Keratinocyte (primary cell): Measurements from ENCODE around the gene TIMD4. TPM values are rescaled to one million over a fixed set of nuclear protein-coding genes. Genes with fewer than 3 reads are reported as not detected.

ENCODE experiments used
- DNase-seq: peaks from one replicate; pipeline ENCODE4 v3.0.0-alpha.2; 2011; ENCODE audit warnings: low read depth, missing footprints, low spot score
- FAIRE-seq: peaks from 2 replicates; lab custom pipeline; 2011; peaks lifted over from hg19 to GRCh38; lab: Jason Lieb, UNC
- H2AFZ ChIP-seq: 2 replicates; pipeline ENCODE4 v1.6.0; 2012; ENCODE audit warnings: low read length, control low read depth, inconsistent platforms; ENCODE audit not compliant: control insufficient read depth
- H3K27ac ChIP-seq: 2 replicates; pipeline ENCODE4 v1.5.1; 2011; ENCODE audit warnings: low read length; ENCODE audit not compliant: control insufficient read depth, insufficient read depth
- H3K27me3 ChIP-seq: 3 replicates; pipeline ENCODE4 v1.6.0; 2011; ENCODE audit warnings: low read length; ENCODE audit not compliant: control insufficient read depth, insufficient read depth; ENCODE audit errors: extremely low read depth
- H3K36me3 ChIP-seq, 2 experiments: 2 replicates in 1 of 2; 3 replicates in 1 of 2; pipeline ENCODE4 v1.5.1; 2011; ENCODE audit warnings: low read length in 2 of 2, mild to moderate bottlenecking in 1 of 2; ENCODE audit not compliant: control insufficient read depth in 2 of 2, insufficient read depth in 2 of 2; ENCODE audit errors: extremely low read depth in 1 of 2
- H3K4me1 ChIP-seq: 3 replicates; pipeline ENCODE4 v1.5.1; 2011; ENCODE audit warnings: low read length; ENCODE audit not compliant: control insufficient read depth, insufficient read depth; ENCODE audit errors: extremely low read depth
- H3K4me2 ChIP-seq: 3 replicates; pipeline ENCODE4 v1.6.0; 2011; ENCODE audit warnings: low read depth, low read length; ENCODE audit not compliant: control insufficient read depth, insufficient read depth; ENCODE audit errors: extremely low read depth
- H3K4me3 ChIP-seq, 3 experiments: fragments of 200-600 bp in 1 of 3; sonication (generic) in 1 of 3; 2 replicates in 2 of 3; 3 replicates in 1 of 3; pipeline ENCODE4 v1.5.1; 2011 to 2016; ENCODE audit warnings: low read length in 3 of 3, mild to moderate bottlenecking in 3 of 3, control low read depth in 2 of 3, inconsistent platforms in 1 of 3, low read depth in 1 of 3, mixed read lengths in 1 of 3, mixed run types in 1 of 3, moderate library complexity in 1 of 3; ENCODE audit not compliant: control insufficient read depth in 2 of 3, insufficient read depth in 2 of 3; ENCODE audit errors: extremely low read depth in 1 of 3
- H3K79me2 ChIP-seq: 2 replicates; pipeline ENCODE4 v1.6.0; 2012; ENCODE audit warnings: low read length; ENCODE audit not compliant: control insufficient read depth, insufficient read depth
- H3K9ac ChIP-seq: 3 replicates; pipeline ENCODE4 v1.6.0; 2011; ENCODE audit warnings: low read length; ENCODE audit not compliant: control insufficient read depth, insufficient read depth; ENCODE audit errors: extremely low read depth
- H3K9me1 ChIP-seq: 3 replicates; pipeline ENCODE4 v1.6.0; 2011; ENCODE audit warnings: low read length; ENCODE audit not compliant: control insufficient read depth, insufficient read depth; ENCODE audit errors: extremely low read depth
- H3K9me3 ChIP-seq: 2 replicates; pipeline ENCODE4 v1.5.1; 2012; ENCODE audit warnings: low read depth, low read length; ENCODE audit not compliant: control insufficient read depth
- H4K20me1 ChIP-seq: 3 replicates; pipeline ENCODE4 v1.6.0; 2011; ENCODE audit warnings: low read length; ENCODE audit not compliant: control insufficient read depth, insufficient read depth; ENCODE audit errors: extremely low read depth
- EZH2 ChIP-seq: IDR thresholded peaks from one replicate; pipeline ENCODE4 v1.6.1; 2012; ENCODE audit warnings: inconsistent platforms, mild to moderate bottlenecking, low read length, moderate library complexity
- dilution Hi-C: fragments of 300-500 bp; cut with MboI; formaldehyde crosslinking; loops from one replicate; pipeline ENCODE4 v1.7.0; 2020; ENCODE audit warnings: low sequenced_read_pairs; ENCODE audit not compliant: extremely low pct_ligation_motif_present
- polyA plus RNA-seq, 5 experiments: library from polyadenylated mRNA; depleted of rRNA in 3 of 5; stranded (reverse) in 3 of 5; stranded (forward) in 1 of 5; unstranded in 1 of 5; fragments of >200 nt; gene quantifications; 1 replicate in 1 of 5; 2 replicates in 3 of 5; 3 replicates in 1 of 5; pipeline versions ENCODE4 v1.2.1 to v1.2.3, GENCODE V29; 2011 to 2012; ENCODE audit warnings: missing spikeins in 2 of 5, low read depth in 1 of 5, low replicate concordance in 1 of 5
- TF ChIP-seq, protein P1 (sequence below), 3 experiments: IDR thresholded peaks in 1 of 3; conservative IDR thresholded peaks in 1 of 3; optimal IDR thresholded peaks in 1 of 3; 2 replicates in 2 of 3; 3 replicates in 1 of 3; pipeline versions ENCODE3 to v1.5.1; 2011; ENCODE audit warnings: low read length in 3 of 3, mild to moderate bottlenecking in 3 of 3, moderate library complexity in 2 of 3, control low read depth in 1 of 3, inconsistent platforms in 1 of 3; ENCODE audit not compliant: insufficient read depth in 2 of 3; ENCODE audit errors: extremely low read depth in 1 of 3

The TIMD4 gene
- polyA plus RNA-seq, 1 donor (not counting 4 experiments of a cell fraction or from before 2014, with no cell fraction given): not detected

DNA sequence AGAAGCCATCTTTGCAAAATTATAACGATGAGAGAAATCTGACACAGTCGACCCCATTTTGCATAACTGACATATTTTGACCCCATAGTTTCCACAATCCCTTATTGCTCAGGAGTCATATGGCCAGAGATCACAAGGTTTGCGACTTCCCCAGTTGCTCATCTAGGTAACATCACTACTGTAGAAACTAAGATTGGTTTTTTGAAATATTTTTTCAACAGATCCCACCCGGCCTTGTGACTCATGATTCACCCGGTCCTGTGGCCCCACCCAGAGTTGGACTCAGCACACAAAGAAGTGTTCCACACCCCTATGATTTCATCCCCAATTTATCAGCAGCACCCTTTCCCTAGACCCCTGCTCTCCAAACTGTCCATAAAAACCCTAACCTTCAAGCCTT lies 50.2 kb downstream of the TIMD4 start:
- Histone ChIP-seq H3K4me1 (no peaks in the 10 kb centered on the region), H4K20me1 (no peaks in the 10 kb centered on the region), H3K36me3 (no peaks in the 10 kb centered on the region), H3K9me1 (no peaks in the 10 kb centered on the region), H2AFZ (no peak overlapping the region), H3K4me2 (no peak overlapping the region), H3K27me3 (no peaks in the 10 kb centered on the region), H3K9me3 (peaks cover 2% of the 10 kb centered on the region), H3K79me2 (no peaks in the 10 kb centered on the region), H3K4me3 (no peak overlapping the region), H3K9ac (no peak overlapping the region), H3K27ac (no peak overlapping the region)
- dilution Hi-C loops: no loop called here
- FAIRE-seq (no peak), DNase-seq (no peak)
- TF ChIP-seq, protein P1, sequence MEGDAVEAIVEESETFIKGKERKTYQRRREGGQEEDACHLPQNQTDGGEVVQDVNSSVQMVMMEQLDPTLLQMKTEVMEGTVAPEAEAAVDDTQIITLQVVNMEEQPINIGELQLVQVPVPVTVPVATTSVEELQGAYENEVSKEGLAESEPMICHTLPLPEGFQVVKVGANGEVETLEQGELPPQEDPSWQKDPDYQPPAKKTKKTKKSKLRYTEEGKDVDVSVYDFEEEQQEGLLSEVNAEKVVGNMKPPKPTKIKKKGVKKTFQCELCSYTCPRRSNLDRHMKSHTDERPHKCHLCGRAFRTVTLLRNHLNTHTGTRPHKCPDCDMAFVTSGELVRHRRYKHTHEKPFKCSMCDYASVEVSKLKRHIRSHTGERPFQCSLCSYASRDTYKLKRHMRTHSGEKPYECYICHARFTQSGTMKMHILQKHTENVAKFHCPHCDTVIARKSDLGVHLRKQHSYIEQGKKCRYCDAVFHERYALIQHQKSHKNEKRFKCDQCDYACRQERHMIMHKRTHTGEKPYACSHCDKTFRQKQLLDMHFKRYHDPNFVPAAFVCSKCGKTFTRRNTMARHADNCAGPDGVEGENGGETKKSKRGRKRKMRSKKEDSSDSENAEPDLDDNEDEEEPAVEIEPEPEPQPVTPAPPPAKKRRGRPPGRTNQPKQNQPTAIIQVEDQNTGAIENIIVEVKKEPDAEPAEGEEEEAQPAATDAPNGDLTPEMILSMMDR (optimal IDR thresholded peaks at IDR 0.05 in 1 of 3, IDR thresholded peaks at IDR 0.05 in 1 of 3, conservative IDR thresholded peaks at IDR 0.05 in 1 of 3; ENCODE audit: extremely low read depth in 1 of 3, insufficient read depth in 2 of 3, low read length in 3 of 3): no peak
- TF ChIP-seq EZH2: no peak

DNA sequence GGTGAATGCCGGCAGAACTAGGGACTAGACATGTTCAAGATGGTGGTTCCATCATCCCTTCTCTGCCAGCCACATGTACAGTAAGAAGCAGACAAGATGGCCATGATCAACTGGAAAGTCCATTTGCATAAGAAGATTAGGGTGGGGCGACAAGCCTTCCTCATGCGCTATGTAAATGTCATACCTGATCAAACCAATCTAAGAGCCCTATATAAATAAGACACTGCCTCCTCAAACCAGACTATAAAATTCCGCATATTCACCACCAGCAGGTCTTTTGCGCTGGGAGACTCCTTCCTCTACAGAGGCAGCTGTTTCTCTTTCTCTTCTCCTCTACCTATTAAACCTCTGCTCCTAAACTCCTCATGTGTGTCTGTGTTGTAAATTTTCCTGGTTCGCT lies 53.8 kb downstream of the TIMD4 start:
- DNase-seq (no peak), FAIRE-seq (no peak)
- dilution Hi-C loops: no loop called here
- TF ChIP-seq, protein P1 (optimal IDR thresholded peaks at IDR 0.05 in 1 of 3, IDR thresholded peaks at IDR 0.05 in 1 of 3, conservative IDR thresholded peaks at IDR 0.05 in 1 of 3; ENCODE audit: extremely low read depth in 1 of 3, insufficient read depth in 2 of 3, low read length in 3 of 3): no peak
- no peak for TF ChIP-seq EZH2
- H3K9ac ChIP-seq: no peak overlapping the region
- H4K20me1 ChIP-seq: no peaks in the 10 kb centered on the region
- H2AFZ ChIP-seq: no peak overlapping the region
- H3K9me3 ChIP-seq: no peaks in the 10 kb centered on the region
- no peaks in the 10 kb centered on the region for H3K4me1 ChIP-seq
- no peak overlapping the region for H3K4me2 ChIP-seq
- H3K79me2 ChIP-seq: no peaks in the 10 kb centered on the region
- no peaks in the 10 kb centered on the region for H3K36me3 ChIP-seq
- no peak overlapping the region for H3K27ac ChIP-seq
- no peaks in the 10 kb centered on the region for H3K9me1 ChIP-seq
- no peak overlapping the region for H3K4me3 ChIP-seq
- no peaks in the 10 kb centered on the region for H3K27me3 ChIP-seq
